HuH-7.5 (cell line): ENCODE data around the gene TMEM151B.

ENCODE experiments used
- DNase-seq: peaks from one replicate; pipeline ENCODE4 v3.0.0; 2011; ENCODE audit warnings: low spot score

Gene TMEM151B

GRCh38 chr6:44278774-44279697, 8.8 kb downstream of the TMEM151B start:
- no peak for DNase-seq

DNA sequence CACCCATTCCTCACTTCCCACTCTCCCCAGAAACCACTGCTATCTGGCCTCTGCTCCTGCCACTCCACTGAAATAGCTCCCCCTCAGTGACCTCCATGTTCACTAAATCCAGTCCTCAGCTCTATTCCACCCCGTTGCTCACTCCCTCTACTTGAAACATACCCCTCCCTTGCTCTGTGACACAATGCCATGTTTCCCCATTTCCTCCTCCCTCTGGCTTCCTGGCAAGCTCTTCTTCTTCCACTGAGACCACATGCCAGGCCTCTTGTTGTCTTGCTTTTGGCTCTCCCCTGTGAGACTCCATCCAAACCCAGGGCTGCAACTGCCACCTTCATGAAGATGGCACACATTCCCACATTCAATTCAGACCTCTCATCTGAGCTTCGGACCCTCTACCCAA, 13.9 kb downstream of the TMEM151B start:
- no peak for DNase-seq

DNA sequence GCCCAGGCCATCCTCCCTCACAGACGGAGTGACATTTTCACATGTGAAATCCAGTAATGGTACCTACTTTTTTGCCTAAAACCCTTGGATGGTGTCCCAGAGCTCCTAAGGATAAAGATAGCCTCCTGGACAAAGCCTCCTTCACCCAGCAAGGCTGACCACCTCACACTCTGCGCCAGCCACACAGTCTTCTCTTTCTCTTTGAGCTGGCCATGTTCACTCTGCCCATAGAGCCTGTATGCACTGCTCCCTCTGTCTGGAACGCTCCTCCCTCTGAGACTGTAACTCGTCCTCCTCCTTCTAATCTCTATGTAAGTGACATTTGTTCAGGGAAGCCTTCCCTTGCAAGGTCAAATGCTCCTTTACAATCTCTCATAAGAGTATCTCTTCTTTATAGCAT, 14.6 kb downstream of the TMEM151B start:
- DNase-seq: no peak

DNA sequence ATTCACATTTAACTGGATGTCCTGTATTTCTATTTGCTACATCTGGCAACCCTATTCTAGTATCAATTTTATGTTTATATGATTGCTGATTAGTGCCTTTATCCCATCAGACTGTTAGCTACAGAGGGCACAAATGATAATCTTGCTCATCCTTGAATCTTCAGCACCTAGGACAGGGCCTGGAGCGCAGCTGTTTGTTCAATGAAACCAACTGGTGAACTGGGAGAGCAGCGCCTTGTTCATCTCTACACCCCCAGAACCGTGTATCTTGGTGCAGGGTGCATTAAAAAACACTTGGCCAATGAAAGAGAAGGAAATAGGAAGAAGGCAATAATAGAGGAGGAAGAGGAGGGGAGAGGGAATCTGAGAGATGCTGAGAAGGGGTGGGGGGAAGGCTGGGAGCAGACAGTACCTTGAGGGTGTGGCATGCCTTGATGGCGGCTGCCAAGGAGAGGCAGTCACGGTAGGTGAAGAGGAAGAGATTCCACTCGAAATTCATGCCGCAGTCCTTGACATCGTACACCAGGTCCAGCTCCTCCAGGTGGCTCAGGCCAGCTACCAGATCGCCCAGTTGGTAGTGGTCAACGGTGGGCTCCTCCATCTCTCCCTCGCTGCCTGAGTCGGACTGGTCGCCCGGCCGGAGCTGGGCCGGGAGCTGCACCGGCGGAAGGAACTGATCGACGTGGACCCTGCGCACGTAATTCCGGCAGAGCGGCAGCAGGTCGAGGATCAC, 15.5 kb downstream of the TMEM151B start:
- no peak for DNase-seq

- DNase-seq: no peak
These were observed 16.0 kb downstream of the TMEM151B start for GRCh38 chr6:44286285-44286565.

DNA sequence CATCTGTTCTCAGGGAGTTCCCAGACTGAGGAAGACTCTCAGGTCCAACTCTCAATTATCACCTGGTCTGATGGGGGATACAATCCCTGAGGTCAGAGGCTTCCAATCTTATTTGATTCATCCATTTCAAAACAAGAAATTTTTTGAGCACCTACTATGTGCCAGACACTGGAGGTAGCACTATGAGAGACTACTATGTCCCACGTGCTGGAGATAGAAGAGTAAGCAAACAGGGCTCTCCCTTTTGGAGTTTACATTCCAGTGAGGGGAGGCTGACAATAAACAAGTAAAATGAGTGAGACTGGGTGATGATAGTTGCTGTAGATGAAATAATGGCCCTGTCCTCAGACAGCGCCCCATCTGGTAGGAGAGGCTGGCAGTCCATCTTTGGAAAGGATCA, 16.5 kb downstream of the TMEM151B start:
- no peak for DNase-seq

- no peak for DNase-seq
These were observed 19.5 kb downstream of the TMEM151B start for GRCh38 chr6:44289726-44290260.

DNA sequence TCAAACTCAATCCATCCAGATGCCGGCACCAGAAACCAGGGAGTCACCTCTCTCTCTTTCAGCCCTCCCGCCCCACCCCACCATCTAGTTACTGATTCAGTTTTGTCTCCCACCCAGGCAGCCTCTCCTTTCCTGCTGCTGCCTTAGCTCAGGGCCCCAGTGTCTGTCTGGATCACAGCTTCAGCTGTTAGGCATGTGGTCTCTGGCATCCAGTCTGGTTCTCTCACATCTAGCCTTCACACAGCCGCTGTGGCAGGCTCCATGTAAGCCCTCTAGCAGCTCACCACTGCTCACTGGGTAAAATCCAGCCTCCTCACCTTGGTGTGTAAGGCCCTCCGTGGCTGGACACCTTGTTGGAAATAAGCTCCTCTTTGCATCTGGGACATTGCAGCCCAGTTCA, 21.6 kb downstream of the TMEM151B start:
- no peak for DNase-seq

DNA sequence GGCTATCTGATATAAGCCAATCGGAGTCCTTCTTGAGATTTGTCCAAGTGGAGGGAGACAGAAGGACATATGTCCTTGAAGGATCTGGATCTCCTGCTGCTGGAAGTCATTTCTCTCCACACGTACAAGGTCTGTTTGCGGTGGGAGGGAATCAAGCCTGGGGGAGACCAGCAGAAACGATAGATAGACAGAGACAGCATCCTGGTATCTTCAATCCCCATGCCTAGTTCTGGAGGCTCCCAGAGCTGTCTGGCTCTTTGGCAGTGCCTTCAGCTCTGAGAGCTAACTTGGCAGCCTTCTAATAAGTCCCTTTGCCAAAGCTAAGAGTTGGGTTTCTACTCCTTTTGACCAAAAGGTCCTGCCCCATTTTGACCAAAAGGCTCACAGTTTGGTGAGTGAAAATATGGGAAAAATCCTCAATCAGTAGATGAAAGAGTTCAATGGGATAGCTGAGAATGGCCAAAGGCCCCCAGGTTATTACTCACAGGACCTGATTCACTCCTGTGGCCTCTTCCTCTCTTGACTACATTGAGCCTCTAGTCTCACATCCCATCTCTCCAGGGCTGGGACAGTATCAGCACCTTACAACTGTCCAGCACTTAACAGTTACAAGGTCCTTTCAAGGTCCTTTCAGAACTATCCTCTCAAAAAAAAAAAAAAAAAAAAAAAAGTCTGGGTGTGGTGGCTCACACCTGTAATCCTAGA, 22.6 kb downstream of the TMEM151B start:
- DNase-seq: no peak

GRCh38 chr6:44294832-44295791, 24.9 kb downstream of the TMEM151B start:
- no peak for DNase-seq

DNA sequence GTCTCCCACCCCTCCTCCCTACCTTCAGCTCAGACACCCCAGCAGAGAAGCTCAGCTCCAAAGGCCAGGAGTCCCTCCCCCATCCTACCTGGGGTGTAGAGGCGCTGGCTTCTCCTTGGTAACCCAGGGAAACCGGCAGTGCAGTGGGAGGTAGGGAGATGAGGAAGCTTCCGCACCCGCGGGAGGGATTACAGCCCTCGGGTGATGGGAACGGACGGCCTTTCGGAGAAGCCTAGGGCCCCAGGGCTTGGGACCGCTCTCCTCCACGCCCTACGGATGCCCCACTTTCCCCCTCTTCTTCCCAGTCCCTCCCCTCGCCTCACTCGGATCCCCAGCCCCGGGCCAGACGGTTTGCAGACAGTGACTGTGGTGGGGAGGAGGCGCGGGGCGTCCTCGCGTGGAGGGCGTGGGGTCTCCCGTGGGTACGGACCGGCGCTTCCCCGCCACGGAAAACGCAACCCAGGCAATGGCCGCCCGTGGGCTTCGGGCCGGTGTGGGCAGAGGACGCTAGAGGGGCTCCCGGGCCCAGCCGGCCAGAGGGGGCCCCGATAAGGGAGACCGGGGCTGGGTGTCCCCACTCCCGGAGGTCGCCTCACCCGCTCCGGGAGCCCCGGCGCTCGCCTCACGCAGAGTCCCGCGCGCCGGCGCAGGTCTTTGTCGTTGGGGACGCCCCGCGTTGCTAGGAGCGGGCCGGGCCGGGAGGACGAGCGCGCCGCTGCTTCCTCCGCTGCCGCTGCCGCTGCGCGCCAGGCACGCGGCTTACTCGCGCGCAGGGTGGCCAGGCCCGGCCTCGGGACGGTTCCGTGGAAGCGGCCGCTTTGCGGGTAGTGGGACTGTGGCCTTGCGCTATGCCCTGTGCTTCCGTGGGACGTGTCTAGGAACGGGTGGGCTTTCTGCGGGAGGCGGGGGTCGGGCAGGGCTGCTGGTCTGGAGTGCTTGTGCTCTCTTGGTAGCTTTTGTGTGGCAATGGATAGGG, 27.1 kb downstream of the TMEM151B start:
- no peak for DNase-seq

GRCh38 chr6:44298055-44298803, 28.0 kb downstream of the TMEM151B start:
- DNase-seq: no peak

DNA sequence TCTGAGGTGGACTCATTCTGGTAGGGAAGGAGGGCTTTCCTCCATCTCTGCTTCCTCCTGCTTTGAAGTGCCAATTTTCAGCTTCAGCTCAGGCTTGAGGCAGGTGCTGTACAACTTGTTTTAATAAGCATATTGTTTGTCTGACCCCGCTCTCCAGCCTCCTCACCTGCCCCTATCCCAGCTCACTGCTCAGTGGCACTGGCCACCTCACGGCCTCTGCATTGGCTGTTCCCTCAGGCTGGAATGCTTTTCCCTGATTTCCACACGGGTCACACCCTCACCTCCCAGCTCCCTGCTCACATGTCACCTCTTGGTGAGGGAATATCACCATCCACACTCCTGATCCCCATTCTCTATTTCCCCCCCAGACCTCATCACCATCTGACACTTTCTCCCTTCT, 28.6 kb downstream of the TMEM151B start:
- no peak for DNase-seq

- no peak for DNase-seq
These were observed 30.1 kb downstream of the TMEM151B start for GRCh38 chr6:44300292-44300823.

- DNase-seq: no peak
These were observed 30.9 kb downstream of the TMEM151B start for GRCh38 chr6:44301106-44301505.

- no peak for DNase-seq
These were observed 31.7 kb downstream of the TMEM151B start for GRCh38 chr6:44301782-44302564.

DNA sequence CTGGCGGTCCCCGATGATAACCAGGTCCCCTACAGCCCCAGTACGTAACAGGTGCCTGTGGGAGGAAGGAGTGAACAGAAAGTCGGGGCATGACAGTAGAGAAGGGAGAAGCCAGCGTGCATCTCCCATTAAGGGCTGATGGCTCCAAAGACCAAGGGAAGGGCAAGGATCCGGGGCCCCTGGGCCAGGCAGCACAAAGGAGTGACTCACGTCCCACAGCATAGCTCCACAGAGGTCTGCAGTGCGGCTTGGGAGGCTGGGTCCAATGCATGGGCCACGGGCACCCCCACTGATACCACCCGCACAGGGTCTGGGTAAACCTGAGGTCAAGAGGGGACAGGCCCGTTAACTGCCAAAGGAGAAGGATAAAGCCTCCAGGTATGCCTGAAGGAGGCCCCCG, 32.6 kb downstream of the TMEM151B start:
- no peak for DNase-seq

DNA sequence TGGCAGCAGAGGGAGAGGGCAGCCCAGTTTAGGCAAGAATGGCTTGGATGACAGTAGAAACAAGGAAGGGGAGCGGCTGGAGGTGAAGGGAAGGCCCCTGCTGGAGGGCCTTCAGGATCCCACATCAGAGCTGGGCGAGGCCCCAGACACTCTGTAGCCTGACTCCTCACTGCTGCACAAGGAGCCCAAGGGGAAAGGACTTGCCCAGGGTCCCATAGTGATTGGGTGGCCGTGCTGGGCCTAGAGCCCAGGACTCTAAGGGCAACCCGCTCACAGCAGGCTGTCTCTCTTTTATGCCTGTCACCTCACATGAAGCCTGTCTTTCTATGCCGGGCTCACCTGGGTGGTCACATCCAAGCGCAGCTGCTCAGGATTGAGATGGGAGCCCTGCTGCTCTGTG, 33.6 kb downstream of the TMEM151B start:
- DNase-seq: no peak
